AG04450 (cell line): Measurements from ENCODE around the gene GREM1. TPM values are rescaled to one million over a fixed set of nuclear protein-coding genes. Genes with fewer than 3 reads are reported as not detected.

Experiments used
- CTCF ChIA-PET: fragments of 300-600, 350-600 bp; formaldehyde crosslinking; extraction: SDS; loops from one replicate; lab custom pipeline; 2022; ENCODE audit warnings: antibody characterized with exemption, inconsistent platforms; lab: Charles Lee
- POLR2A ChIA-PET: fragments of 350-600 bp; formaldehyde crosslinking; extraction: SDS; loops from one replicate; lab custom pipeline; 2021; ENCODE audit warnings: antibody characterized with exemption, inconsistent platforms; lab: Yijun Ruan, JAX
- DNase-seq: peaks from one replicate; pipeline ENCODE4 v3.0.0-alpha.2; 2011; ENCODE audit warnings: low read depth, low spot score
- H3K27ac ChIP-seq: one replicate; pipeline ENCODE4 v1.5.1; 2012; ENCODE audit warnings: low read depth, low read length, control low read depth
- H3K27me3 ChIP-seq: one replicate; pipeline ENCODE4 v1.6.0; 2012; ENCODE audit warnings: low read length; ENCODE audit not compliant: control insufficient read depth, insufficient read depth
- H3K4me3 ChIP-seq: 2 replicates; pipeline ENCODE4 v1.5.1; 2011; ENCODE audit warnings: mild to moderate bottlenecking, low read depth, low read length, control low read depth
- H3K9me3 ChIP-seq: 2 replicates; pipeline ENCODE4 v1.5.1; 2012; ENCODE audit warnings: low read length; ENCODE audit not compliant: control insufficient read depth, insufficient read depth
- CTCF ChIP-seq: IDR thresholded peaks from 2 replicates; pipeline ENCODE4 v1.5.1; 2011; ENCODE audit warnings: low read depth, low read length, control low read depth, inconsistent platforms
- polyA plus RNA-seq: library from polyadenylated mRNA; depleted of rRNA; stranded (reverse); fragments of >200 nt; gene quantifications from 2 replicates; pipeline ENCODE4 v1.2.3, GENCODE V29; 2011

The GREM1 gene
- polyA plus RNA-seq, 1 experiment, result 2,858 TPM

- no peaks in the 10 kb centered on the region for H3K27me3 ChIP-seq
- CTCF ChIA-PET, result interaction anchor here (0.9 to 1.0 kb wide), 2 partner anchors 29 to 189 kb away, joined by 4 to 9 read pairs; no protein-coding TSS in a partner anchor
- H3K9me3 ChIP-seq, result no peaks in the 10 kb centered on the region
- POLR2A ChIA-PET, result interaction anchor here (0.9 kb wide), 1 partner anchor 25 kb away, joined by 3 read pairs; no protein-coding TSS in a partner anchor
- H3K27ac ChIP-seq, result no peak overlapping the region
- H3K4me3 ChIP-seq, result no peak overlapping the region
- TF ChIP-seq CTCF, result no peak
- DNase-seq, result no peak
Observed at GRCh38 chr15:32690941-32691688, 26.7 kb upstream of the GREM1 start.

- Histone ChIP-seq H3K27me3 (no peaks in the 10 kb centered on the region), H3K9me3 (no peaks in the 10 kb centered on the region), H3K27ac (no peak overlapping the region), H3K4me3 (no peak overlapping the region)
- TF ChIP-seq CTCF, result no peak
- no peak for DNase-seq
- ChIA-PET CTCF (no interaction called here), POLR2A (no interaction called here)
Observed at GRCh38 chr15:32691689-32692038, 26.1 kb upstream of the GREM1 start.

GRCh38 chr15:32692286-32692685 lies 25.5 kb upstream of the GREM1 start:
- TF ChIP-seq CTCF, result no peak
- Histone ChIP-seq H3K9me3 (no peaks in the 10 kb centered on the region), H3K27me3 (no peaks in the 10 kb centered on the region), H3K4me3 (no peak overlapping the region), H3K27ac (no peak overlapping the region)
- ChIA-PET POLR2A (no interaction called here), CTCF (no interaction called here)
- no peak for DNase-seq

- DNase-seq, result no peak
- POLR2A ChIA-PET, result no interaction called here
- peaks cover 6% of the 10 kb centered on the region for H3K9me3 ChIP-seq
- no peak for TF ChIP-seq CTCF
- CTCF ChIA-PET, result interaction anchor here (1.0 kb wide), 1 partner anchor 32 kb away, joined by 3 read pairs; no protein-coding TSS in a partner anchor
- no peak overlapping the region for H3K27ac ChIP-seq
- no peaks in the 10 kb centered on the region for H3K27me3 ChIP-seq
- no peak overlapping the region for H3K4me3 ChIP-seq
Observed at GRCh38 chr15:32694222-32694983, 23.4 kb upstream of the GREM1 start.
